Fibroblast of skin of left biceps (primary cell): Measurements from ENCODE around the gene RFESD.
"Not testable (repeated sequence)": the region's sequence is repeated elsewhere in the genome, so short reads cannot be mapped to it uniquely, and the experiment has no call there.

Source experiments
- DNase-seq, 2 experiments: peaks; one replicate each; pipeline ENCODE4 v3.0.0-alpha.2; 2013; ENCODE audit warnings: low read depth in 2 of 2

The RFESD gene

DNA sequence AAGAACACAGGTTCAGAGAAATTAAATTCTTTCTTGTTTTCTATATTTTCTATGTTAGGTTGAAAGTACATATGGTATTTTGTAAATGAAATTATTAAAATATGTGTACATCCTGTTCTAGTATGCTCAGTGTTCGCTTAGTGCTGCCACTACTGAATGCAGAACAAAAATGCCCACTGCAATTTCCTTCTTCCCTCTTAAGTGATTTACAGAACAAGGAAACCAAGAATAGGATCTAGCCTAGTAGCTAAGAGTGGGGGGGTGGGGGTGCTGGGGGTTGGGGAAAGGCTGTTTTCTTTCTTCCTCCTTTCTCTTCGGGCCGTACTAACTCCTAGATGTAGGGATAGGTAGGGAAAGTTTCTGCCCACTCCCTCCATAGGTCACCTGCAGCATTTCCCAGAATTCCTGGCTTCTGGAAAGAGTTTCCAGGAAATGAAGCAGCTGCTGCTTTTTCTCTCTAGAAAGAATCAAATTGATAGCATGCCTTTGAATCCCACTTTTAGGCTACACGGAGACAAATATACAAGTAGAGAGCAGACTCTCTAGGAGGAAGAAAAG, 20.6 kb downstream of the RFESD start:
- no peak for DNase-seq

DNA sequence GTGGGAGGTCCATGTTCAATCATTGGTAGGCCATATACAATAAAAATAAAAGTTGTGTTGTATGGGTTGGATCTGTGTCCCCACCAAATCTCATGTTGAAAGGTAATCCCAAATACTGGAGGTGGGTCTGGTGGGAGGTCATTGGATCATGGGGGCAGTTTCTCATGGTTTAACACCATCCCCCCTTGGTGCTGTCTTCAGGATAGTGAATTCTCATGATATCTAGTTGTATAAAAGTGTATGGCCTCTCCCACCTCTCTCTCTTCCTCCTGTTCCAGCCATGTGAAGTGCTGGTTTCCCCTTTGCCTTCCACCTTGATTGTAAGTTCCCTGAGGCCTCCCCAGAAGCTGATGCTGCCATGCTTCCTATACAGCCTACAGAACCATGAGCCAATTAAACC, 21.1 kb downstream of the RFESD start:
- no peak for DNase-seq

DNA sequence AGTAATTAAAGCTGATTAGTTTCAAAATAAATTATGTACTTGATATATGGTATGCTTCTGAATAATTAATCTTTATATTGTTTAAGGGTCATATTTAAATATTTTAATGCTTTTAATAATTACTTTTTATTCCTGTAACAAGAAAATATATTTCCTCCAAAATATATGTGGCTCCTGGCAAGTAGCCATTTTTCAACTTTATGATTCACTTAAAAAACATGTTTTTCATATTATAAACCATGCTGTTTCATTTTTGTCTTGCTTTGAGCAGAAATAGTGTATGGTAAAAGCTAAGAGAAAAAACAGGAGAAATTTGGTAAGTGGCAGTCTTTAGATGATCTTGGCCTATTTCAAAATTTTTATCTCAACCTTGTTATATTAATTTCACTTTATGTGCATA, 21.6 kb downstream of the RFESD start:
- DNase-seq: no peak

DNA sequence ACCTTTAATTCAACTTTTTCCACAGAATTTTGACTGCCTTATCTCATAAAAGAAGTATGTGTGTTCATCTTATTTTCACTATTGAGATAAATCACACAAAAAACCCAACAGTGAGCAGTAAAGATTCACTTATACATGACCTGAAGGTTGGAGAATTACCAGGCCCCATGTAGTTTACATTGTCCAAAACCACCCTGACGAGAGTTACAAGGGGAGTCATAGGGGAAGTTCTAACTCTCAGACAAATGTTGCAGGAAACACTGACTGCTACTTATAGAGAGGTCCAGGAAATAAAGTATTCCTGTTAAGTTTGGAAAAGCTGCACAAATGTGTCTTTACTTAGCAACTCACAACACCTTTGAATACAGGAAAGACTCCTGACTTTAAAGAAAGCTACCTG, 22.2 kb downstream of the RFESD start:
- no peak for DNase-seq

DNA sequence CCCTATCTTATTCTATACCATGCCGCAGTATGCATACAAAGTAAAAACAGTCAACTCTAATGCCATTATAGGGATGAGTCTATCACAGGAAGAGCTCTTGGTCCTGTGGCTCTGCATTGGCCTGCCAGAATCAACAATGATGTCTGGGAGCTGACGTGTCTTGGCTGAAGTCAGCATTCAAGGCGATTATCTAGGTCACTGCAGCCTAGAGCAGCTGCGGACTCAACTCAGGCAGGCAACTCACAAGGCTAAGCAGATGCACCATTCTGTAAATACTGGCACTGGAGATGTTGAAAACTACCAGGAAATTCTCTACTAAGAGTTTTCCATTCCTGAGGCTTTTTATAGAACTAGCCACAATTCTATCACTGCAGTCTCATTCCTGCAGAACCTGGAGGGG, 23.0 kb downstream of the RFESD start:
- peak; percentile 42 to 50 for DNase-seq

DNA sequence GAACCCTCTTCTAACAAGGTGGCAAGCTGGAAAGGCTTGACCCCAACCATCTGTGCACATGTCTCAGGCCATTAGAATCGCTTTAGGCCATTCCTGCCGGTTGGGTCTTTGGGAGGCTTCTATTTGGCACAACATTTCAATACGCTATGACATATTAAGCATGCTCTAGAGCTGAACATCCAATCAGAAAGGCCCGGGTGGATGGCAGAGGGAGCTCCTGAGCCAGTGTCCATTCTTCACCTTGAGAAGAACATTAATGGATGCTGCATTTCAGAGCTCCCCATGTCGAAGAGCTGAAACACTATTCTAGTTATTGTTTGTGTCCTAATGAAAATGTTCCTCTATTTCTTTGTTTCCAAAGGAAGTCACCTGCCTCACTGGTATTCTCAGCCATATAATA, 23.4 kb downstream of the RFESD start:
- DNase-seq: no peak

DNA sequence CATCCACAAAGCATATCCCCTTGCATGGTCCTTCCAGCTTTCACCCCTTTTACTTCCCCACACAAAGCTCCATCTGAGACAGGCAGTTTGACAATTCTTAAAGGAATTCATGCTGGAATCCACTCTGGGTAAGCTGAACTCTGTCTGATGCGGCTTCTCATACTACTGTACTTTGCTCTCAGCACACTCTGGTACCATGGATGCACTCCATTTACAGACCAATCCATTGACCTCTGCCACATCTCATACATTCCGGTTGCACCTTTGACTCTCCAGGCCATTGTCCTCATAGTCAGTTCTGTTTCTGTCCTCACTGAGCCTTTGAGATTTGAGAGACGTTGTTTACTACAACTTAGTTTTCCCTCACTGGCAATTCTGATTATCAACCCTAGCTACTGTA, 24.0 kb downstream of the RFESD start:
- DNase-seq: no peak

DNA sequence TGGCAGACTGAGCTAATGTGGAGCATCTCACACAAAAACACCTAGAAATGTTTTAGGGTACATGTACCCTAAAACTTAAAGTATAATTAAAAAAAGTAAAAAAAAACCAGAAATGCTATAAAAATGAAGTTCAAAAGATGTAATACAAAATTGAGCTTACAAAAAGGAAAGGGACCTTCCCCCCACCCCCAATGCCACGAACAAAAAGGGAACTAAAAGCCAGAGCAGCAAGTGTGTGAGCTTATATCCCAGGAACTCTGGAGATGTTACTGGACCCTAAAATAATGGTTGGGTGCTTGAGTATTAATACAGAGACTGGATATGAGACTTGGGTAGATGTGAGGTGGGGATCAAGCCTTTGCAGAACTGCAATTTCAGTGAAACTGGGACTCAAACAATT, 25.2 kb downstream of the RFESD start:
- no peak for DNase-seq

DNA sequence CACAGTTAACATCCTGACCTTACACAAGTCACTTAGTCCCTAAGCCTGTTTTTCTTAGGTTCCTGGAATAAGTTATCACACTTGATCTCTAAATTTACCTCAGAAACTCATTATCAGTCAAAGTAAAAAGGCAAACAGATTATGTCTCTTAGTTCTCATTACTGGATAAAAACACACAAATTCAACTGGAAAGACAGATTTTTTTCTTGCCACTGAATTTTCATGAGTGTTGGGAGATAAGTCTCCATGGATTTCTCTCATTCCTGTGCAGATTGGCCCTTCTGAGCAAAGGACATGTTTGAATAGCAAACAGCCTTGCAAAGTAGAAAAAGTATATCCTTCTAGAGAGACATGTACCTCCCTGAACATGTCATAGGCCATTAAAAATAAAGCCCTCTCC, 26.1 kb downstream of the RFESD start:
- no peak for DNase-seq

DNA sequence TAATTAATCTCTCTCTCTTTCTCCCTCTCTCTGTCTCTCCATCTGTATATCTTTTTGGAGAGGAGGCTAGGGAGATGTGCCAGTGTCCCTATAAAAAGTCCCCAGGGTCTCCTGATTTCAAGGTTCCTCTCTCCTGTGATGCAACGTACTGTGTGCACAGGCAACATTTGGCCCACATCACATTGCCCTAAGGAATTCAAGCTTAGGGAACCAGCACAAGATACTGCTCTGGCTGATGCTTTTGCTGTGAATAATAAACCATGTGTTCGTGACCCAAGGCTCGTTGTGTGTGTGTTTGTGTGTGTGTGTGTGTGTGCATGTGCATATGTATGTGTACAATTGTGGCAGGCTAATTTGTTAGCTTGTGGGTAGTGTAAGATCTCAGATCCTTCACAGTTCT, 26.5 kb downstream of the RFESD start:
- DNase-seq: peak in 1 of 2 experiments; percentile 25

DNA sequence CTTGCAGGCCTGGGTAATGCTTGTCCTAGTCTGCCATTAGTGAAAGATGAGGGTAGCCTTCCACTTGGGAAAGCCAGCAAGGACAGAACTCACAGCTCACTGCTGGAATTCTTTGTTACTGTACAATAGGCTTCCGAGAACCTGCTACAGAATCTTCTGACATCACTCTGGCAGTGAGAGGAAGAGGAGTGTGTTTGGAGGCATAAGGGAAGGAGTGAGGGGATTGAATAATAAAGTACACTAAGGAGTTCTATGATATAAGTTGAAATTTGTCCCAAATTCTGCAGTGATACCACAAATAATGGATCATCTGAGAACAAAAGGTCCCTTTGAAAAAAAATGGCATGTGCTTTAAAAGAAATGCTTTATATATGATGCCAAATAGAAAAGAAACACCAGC, 36.3 kb downstream of the RFESD start, which contains the start of gene SPATA9:
Gene SPATA9 (minus strand): TSS at position 101 of the 400 bp plus-strand sequence. CDS start 137 bp downstream, outside the sequence.
- no peak for DNase-seq

DNA sequence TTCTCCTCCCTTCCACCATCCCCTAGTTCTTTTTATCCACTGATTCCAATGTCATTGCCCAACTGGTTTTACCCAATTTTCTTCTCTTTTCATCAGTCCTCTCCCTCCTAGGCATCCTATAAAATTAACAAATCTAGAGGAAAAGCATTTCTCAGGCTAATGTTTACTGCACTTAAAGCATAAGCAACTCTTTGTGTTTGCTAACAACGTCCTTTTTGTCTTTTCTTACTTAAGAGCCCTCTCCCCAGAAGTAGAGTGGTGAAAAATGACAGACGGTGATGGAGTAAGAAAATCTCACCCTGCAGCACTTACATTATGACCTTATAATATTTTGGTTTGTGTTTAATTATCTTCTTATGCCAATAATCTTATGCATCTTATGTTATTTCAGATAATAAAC, 37.8 kb downstream of the RFESD start:
- no peak for DNase-seq

DNA sequence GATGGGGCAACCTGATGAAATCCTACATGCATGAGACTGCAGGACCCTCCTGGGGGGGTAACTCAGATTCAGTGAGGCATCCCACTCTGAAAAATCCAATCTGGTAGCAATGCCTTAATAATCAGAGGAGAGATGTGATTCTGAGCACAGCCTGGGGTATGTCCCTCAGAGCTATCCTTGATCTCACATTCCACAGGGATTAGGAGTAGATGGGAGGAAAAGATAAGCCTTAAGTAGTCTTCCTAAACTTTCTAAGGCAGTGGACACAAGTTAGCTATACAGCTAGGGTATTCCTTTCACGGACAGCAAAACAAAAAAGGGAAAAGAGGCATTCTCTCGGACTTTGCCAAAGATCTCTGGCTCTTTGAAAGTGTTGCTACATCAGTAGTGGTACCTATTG, 40.1 kb downstream of the RFESD start:
- no peak for DNase-seq

DNA sequence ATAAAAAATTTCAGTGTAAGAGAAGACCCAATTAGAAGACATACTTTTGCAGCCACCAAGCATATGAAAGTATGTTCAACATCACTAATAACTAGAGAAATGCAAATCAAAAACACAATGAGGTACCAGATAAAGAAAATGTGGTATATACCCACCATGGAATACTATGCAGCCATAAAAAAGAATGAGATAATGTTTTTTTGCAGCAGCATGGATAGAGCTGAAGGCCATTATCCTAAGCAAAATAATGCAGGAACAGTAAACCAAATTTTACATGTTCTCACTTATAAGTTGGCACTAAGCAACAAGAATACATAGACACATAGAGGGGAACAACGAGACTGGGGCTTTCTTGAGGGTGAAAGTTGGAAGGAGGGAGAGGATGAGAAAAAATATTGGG, 43.1 kb downstream of the RFESD start:
- no peak for DNase-seq

DNA sequence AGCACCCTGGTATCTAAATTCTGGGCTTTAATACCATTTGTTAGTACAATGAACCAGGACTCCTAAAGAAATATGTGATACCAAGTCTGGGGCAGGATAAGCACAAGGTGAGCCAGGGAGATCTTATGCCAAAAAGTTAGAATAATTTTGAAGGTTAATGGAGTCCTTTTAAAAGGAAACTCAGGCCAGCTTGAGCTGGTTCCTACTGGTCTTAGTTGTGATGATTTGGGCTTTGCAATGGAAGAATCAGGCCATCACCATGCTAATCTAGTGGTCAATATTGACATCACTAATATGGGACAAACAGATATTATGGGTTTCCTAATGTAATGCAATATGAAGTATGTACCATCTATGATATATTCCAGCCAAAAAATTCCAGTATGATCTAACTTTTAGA, 43.8 kb downstream of the RFESD start:
- no peak for DNase-seq

DNA sequence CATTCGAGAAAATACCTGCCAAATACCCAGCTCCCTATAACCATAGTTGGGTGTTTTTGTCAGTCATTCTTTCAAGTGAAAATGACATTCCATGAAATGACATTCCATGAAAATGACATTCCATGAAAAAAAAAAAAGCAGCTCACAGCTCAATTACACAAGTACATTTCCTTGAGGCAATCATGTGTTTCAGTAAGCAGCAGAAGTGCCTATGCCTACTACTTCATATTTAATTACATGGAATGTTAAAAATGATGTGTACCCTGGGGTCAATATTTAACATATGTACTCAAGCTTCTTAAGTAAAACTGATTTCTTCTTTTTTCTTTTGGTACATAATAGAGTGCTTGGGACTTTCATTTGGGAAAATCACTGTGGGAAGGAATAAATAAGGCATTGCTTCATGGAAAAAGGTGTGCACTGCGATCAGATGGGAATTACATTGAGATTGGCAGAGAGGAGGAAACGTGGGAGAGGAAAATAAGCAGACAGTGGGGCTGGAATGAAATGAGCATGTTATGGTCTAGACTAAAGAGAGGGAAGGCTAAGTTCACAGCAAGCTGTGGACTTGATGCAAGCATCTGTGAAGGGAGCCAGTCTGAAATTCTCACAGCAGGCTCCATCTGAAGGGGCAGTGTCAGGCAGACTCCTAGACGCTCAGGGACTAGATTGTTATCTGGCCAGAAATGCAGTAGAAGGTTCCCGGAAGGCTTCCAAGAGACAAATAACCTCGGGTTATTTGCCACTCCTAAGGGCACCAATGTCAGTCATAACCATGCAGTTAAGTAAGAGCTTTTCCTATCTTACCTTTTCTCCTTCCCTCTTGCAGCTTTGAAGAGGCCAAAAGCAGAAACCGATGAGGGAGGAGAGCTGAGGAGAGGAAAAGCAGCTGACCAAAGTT, 51.5 kb downstream of the RFESD start:
- DNase-seq: no peak

DNA sequence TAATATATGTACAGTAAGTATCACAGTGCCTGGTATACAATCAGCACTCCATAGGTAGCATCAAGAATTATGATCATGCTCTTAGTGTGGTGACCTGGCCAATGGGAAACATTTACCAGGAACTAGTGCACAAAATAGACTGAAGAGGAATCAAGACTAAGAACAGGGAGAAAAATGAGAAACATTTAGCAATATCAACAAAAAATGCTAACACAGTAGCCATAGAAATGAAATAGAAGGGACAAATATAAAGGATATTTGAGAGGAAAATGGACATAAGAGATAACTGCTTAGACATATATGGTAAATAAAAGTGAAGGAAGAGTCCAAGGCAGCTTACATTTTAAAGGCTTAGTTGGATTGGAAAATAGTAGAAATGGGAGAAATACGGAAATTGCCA, 52.8 kb downstream of the RFESD start:
- DNase-seq: no peak

DNA sequence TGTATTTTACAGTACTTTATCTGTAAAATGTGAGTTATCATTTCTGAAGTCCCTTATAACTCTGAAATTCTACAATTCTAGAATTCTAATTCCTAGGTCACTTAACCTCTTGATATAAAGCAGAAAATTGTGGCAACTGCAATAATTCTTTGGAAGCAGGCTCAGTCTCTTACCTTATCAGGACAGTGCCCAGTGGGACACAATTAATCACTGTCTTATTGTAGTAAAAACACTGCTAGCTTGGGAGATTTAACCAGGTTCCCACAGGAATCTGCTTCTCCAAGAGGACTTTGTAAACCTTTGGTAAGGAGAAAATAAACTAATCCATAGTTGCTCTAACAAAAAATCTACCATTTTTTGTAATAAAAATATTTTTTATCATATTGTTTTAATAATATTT, 54.5 kb downstream of the RFESD start:
- DNase-seq: no peak

DNA sequence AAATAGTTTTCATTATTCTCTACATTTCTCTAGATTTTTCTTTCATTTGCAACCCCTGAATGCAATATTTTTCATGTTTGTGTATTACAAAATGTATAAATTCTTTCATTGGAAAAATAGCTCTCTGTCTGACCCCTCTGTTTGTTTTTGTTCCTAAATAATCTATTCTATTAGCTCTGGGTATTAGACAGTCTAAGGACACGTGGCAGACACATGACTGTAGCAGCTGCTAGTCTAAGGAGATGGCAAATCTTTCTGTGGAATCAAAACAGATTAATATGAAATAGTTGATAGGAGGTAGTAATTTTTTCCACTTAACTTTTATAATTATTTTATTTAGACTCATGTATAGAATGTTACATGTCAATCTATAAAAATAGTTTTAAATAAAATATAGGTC, 57.6 kb downstream of the RFESD start:
- DNase-seq: no peak

DNA sequence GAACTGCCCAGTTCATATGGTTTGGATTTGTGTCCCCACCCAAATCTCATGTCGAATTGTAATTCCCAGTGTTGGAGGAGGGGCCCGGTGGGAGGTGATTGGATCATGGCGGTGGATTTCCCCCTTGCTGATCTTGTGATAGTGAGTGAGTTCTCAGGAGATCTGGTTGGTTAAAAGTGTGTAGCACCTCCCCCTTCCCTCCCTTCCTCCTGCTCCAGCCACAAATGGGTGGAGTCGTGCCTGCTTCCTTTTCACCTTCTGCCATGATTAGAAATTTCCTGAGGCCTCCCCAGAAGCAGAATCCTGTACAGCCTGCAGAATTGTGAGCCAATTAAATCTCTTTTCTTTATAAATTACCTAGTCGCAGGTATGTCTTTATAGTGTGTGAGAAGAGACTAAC, 59.6 kb downstream of the RFESD start:
- not testable (repeated sequence) for DNase-seq

DNA sequence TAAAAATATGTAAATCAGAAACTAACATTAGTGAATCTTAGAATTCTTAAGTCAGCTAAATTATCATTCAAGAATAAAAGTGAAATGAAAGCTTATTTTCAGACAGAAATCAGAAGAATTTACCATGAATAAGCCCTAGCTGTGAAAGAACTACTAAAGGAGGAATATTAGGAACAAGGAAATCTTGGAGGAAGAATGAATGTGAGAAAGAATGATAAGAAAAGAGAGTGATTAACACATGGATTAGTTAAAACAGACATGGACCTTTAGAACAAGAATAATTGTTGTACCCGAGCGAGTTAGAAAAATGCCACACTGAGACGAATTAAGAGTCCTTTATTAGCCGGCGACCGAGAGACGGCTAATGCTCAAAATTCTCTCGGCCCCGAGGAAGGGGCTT, 60.5 kb downstream of the RFESD start:
- DNase-seq: no peak
